HG02610 (cell line): ENCODE data around the gene THSD4.
"Not testable (repeated sequence)": the region's sequence is repeated elsewhere in the genome, so short reads cannot be mapped to it uniquely, and the experiment has no call there.

Source experiments
- ATAC-seq: cut with Tn5 transposase; IDR thresholded peaks from one replicate; pipeline ENCODE4 v1.9.1; 2021; ENCODE audit warnings: mild to moderate bottlenecking, moderate library complexity; ENCODE audit not compliant: unreplicated experiment

The THSD4 gene

GRCh38 chr15:71180986-71181853, 65.9 kb downstream of the THSD4 start:
- ATAC-seq: no peak

DNA sequence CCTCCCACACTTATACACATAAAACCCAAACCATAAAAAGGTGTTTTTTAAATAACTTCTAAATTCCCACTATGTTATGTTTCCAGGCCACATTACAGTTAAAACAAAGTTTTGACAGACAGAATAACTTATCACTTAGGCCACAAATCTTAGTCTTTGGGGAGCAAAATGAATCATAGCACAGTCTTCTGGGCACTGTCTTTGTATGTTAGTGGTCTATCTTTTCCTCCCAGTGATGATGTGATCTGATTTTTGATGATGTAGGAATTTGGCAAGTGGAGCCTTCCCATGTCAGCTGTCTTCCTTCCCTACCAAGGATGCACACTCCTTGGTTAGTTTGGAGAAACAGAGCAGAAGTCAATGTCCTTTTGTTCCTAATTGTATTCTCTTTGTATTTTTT, 67.3 kb downstream of the THSD4 start:
- no peak for ATAC-seq

DNA sequence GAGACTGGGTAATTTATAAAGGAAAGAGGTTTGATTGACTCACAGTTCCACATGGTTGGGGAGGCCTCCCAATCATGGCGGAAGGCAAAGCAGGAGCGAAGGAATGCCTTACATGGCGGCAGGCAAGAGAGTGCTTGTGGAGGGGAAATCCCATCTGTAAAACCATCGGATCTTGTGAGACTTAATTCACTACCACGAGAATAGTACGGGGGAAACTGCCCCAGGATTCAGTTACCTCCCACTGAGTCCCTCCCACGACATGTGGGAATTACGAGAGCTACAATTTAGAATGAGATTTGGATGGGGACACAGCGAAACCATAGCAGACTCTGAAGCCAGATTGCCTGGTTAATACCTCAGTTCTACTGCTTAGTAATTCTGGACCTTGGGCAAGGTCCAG, 67.8 kb downstream of the THSD4 start:
- no peak for ATAC-seq

DNA sequence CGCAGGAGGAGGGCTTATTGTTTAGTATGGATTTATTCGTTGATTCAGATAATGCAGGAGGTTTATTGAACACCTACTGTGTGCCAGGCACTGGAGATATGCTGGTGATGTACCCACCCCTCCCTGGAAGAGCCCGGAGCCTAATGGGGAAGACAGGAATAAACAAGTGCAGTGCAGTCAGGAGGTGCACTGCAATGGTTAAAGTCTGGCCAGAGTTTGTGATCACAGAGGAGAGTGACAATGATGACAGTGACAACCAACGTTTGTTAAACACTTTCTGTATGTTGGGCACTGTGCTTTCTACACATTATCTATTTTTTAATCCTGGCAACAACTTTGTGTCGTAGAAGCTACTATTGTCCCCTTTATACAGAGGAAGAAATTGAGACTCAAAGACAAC, 70.4 kb downstream of the THSD4 start:
- no peak for ATAC-seq

GRCh38 chr15:71186267-71186666, 71.0 kb downstream of the THSD4 start:
- no peak for ATAC-seq

GRCh38 chr15:71187078-71187477, 71.8 kb downstream of the THSD4 start:
- no peak for ATAC-seq

DNA sequence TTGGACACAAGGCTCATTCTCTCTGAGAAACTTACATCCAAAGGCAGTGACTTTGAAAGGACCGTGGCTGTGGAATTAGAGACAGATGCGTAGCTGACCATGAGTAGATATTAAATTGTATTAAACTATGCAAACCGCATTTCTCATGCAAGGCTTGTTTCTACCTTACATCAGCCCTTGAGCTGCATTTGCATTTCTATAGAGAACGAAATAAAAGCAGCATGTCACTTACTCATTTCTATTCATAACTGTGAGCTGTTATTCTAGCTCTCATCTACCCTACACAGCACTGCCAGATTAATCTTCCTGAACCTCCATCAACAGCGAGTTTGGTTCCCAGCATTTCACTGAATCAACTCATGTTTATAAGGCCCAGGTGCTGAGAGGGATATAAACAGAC, 72.3 kb downstream of the THSD4 start:
- no peak for ATAC-seq

DNA sequence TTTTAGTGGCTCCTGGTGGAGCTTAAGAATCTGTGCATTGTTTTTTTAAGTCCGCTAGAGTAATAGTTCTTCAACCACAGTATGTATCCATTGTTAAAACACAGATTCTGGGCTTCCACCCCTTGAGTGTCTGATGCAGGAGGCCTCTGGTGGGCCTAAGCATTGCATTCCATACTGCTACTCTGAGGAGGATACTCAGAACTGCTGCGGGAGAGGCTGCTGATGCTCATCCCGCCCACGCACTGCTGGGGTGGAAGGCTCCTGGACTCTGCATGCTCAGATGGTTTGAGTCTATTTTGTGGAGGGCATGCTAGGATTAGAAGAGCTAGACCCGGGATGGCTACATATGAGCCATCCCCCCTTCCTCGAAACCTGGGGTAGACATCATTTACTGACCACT, 74.4 kb downstream of the THSD4 start:
- no peak for ATAC-seq

GRCh38 chr15:71191296-71191695, 76.0 kb downstream of the THSD4 start:
- ATAC-seq: no peak

DNA sequence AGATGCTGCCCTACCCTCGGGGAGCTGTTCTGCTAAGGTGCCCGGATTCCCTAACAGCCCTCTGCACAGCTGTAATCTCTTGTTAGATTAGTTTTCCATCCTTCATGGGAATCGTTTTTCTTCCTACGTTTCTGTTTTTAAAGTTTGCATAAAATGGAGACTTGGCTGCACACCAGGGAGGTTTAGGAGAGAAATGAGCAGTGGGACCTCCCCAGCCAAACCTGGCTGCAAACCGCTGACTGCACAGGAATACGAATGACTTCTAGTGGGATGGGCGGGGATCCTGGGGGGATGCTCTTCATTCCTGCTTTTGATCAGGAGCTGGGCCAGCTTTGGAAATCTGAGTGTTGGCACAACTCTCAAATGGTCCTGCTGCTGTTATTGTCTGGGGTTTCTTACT, 77.5 kb downstream of the THSD4 start:
- no peak for ATAC-seq

DNA sequence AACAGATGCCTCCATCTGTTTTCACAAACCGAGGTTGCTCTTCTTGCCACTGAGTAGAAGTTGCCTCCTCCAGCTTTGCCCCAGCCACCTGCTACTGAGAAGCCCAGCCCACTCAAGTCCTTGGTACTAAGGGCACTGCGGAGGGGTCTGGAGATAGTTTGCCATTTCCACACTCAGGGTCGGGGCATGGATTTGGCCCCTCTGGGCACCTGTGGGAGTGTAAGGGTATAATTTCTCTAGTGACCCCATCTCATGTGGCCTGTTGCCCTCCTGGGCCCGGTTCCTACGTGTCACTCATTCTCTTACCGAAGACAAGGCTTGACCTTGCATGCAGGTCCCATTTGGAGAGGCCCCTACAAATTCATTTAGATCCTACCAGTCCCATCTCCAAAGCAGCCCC, 79.0 kb downstream of the THSD4 start:
- no peak for ATAC-seq

DNA sequence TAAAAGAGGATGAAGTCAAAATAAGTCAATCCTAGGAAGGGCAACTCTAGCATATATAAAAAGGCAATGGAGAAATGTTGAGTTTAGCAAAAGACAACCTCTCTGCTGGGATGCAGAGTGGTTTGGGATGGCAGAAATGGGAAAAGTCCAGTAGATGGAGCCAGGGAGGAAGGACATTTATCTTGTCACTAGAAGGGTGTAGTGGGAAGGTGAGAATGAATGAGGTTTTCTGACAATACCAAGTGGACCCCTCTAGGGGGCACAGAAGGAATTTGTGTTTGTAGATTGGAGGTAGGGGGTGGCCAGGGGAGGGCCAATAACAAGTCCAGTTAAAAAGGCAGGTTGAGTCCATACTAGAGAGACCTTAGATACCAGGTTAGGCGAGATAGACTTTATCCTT, 80.0 kb downstream of the THSD4 start:
- no peak for ATAC-seq

- ATAC-seq: no peak
Observed at GRCh38 chr15:71197620-71198019, 82.3 kb downstream of the THSD4 start.

DNA sequence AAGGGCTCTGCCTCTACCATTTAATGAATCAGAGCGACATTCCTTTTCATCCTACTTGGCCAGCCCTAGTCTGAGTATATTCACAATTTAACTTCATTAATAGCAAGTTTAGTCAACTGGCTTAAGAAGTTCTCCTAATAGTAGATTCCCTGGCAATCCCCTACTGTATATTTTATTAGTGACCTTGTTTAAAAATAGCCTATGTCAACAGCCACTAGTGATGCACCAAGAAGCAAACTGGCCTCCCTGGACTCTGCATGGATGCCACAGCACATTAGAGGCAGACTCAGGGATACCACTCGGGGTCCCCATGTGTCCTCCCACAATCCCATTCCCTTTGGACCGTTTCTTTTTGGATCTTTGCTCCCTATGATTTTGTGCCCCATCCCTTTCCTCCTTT, 83.6 kb downstream of the THSD4 start:
- ATAC-seq: no peak

- ATAC-seq: no peak
Observed at GRCh38 chr15:71199384-71200351, 84.4 kb downstream of the THSD4 start.

DNA sequence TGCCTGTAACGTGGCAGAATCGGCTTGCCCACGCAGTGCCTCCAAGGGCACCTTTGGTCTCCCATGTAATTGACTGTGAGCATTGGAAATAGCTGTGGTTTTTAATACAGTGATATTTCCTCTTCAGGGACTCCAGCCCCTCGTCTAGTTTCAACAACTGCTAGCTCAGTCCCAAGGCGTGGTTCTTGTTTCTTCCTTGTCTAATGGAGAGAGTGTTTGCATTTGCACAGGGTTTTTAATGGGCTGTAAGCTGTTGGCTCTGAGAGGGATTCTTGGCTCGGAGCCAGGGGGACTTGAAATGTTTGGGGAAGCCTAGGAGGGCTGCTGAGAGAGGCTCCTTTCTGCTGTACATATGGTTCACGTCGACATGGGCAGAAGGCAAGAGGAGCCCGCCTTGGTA, 86.2 kb downstream of the THSD4 start:
- no peak for ATAC-seq

GRCh38 chr15:71202712-71203111, 87.4 kb downstream of the THSD4 start:
- no peak for ATAC-seq

GRCh38 chr15:71203586-71204474, 88.6 kb downstream of the THSD4 start:
- no peak for ATAC-seq

GRCh38 chr15:71207141-71207540, 91.9 kb downstream of the THSD4 start:
- no peak for ATAC-seq

- no peak for ATAC-seq
Observed at GRCh38 chr15:71212146-71212545, 96.9 kb downstream of the THSD4 start.

DNA sequence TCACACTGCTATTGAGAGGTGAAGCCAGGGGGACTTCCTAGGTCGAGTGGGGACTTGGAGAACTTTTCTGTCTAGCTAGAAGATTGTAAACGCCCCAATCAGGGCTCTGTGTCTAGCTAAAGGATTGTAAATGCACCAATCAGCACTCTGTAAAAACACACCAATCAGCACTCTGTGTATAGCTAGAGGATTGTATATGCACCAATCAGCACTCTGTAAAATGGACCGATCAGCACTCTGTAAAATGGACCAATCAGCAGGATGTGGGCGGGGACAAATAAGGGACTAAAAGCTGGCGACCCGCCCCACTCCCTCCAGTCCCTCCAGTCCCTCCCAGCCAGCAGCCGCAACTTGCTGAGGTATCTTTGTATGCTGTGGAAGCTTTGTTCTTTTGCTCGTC, 98.7 kb downstream of the THSD4 start:
- ATAC-seq: not testable (repeated sequence)
